Measurements from ENCODE around the gene CEP85L.

DNA sequence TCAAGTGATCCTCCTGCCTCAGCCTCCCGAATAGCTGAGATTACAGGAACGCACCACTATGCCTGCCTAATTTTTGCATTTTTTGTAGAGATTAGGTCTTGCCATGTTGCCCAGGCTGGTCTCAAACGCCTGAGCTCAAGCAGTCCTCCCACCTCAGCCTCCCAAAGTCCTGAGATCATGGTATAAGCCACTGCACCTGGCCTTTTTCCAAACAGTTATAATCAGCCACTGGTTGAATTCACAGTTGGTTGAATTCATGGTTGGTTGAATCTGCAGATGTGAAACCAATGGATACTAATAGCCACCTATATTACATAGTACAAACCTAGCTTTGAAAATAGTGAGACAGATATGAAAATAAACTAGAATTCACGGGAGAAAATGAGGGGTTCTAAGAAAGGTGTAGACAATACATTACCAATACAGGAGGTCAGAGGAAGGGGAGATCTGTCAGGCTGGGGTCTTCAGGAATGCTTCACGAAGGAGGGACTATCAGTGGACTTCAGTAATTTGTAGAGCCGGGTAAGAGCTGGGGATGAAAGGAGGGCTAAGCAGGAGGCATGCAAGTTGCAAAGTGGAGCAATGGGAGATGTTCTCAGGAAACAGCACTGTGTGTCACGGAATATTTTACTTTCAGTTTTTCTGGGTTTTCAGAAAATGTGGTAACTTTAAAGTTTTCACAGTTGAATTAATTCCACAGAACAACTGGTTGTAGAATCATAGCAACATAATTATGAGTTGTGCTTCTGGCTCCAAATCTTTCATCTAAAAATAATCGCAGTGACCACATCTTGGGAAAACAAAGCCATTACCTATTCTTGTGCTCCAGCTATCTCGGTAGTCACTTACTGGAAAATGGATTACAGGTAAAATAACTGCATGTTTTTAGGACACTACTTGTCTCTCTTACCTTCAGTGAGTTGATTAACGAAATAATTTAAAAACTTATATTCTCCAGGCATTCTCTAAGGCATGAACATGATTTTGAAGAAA is 12.9 kb upstream of the CEP85L start:
- TF ChIP-seq ZSCAN29 (IDR thresholded peaks at IDR 0.05) (no peak), MXI1 (IDR thresholded peaks at IDR 0.05; ENCODE audit: low read depth, low read length) (no peak), POLR2A (IDR thresholded peaks at IDR 0.05; ENCODE audit: low read depth, low read length) (no peak)

Data from GM12878 (cell line).